HEK293T (cell line): ENCODE measurements around the gene VPS16.

Experiments used
- ARNT ChIP-seq: fragments of 450-650 bp; IDR thresholded peaks from 2 replicates; pipeline ENCODE4 v1.6.1; 2017; ENCODE audit warnings: mild to moderate bottlenecking
- BHLHE40 ChIP-seq: fragments of 450-650 bp; IDR thresholded peaks from 2 replicates; pipeline ENCODE4 v1.6.1; 2016; ENCODE audit warnings: mild to moderate bottlenecking, moderate library complexity, borderline replicate concordance
- FOXM1 ChIP-seq: fragments of 450-650 bp; IDR thresholded peaks from 2 replicates; pipeline ENCODE4 v1.6.1; 2017; ENCODE audit warnings: mild to moderate bottlenecking, borderline replicate concordance
- TF ChIP-seq, protein P1 (sequence below): fragments of 450-650 bp; IDR thresholded peaks from 2 replicates; pipeline ENCODE4 v1.6.1; 2016

GRCh38 chr20:2899243-2899642 is 58.7 kb downstream of the VPS16 start:
- TF ChIP-seq ARNT (no peak), BHLHE40 (no peak), FOXM1 (no peak)
- TF ChIP-seq, protein P1, sequence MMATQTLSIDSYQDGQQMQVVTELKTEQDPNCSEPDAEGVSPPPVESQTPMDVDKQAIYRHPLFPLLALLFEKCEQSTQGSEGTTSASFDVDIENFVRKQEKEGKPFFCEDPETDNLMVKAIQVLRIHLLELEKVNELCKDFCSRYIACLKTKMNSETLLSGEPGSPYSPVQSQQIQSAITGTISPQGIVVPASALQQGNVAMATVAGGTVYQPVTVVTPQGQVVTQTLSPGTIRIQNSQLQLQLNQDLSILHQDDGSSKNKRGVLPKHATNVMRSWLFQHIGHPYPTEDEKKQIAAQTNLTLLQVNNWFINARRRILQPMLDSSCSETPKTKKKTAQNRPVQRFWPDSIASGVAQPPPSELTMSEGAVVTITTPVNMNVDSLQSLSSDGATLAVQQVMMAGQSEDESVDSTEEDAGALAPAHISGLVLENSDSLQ = no peak
